NB4 (cell line): ENCODE results near the gene SUCLG2.

Experiments used
- POLR2A ChIP-seq: IDR thresholded peaks from 2 replicates; pipeline ENCODE4 v1.6.1; 2011; ENCODE audit warnings: mild to moderate bottlenecking; ENCODE audit not compliant: insufficient read length; ENCODE audit errors: extremely low read depth
- TF ChIP-seq, protein P1 (sequence below): IDR thresholded peaks from one replicate; pipeline ENCODE4 v1.5.1; 2012; ENCODE audit warnings: low read depth, low read length
- TF ChIP-seq, protein P2 (sequence below): IDR thresholded peaks from 2 replicates; pipeline ENCODE4 v1.6.1; 2011; ENCODE audit warnings: low read depth, low read length

DNA sequence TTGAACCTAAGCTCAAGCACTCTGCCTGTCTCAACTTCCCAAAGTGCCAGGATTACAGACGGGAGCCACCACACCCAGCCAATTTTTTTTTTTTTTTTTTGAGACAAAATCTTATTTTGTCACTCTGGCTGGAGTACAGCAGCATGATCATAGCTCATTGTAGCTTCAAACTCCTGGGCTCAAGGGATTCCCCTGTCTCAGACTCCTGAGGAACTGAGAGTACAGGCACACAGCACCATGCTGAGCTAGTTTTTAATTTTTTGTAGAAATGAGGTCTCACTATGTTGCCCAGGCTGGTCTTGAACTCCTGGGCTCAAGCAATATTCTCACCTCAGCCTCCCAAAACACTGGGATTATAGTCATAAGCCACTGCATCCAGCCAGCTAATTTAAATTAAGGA is 36.8 kb upstream of the SUCLG2 start:
- TF ChIP-seq, protein P1, sequence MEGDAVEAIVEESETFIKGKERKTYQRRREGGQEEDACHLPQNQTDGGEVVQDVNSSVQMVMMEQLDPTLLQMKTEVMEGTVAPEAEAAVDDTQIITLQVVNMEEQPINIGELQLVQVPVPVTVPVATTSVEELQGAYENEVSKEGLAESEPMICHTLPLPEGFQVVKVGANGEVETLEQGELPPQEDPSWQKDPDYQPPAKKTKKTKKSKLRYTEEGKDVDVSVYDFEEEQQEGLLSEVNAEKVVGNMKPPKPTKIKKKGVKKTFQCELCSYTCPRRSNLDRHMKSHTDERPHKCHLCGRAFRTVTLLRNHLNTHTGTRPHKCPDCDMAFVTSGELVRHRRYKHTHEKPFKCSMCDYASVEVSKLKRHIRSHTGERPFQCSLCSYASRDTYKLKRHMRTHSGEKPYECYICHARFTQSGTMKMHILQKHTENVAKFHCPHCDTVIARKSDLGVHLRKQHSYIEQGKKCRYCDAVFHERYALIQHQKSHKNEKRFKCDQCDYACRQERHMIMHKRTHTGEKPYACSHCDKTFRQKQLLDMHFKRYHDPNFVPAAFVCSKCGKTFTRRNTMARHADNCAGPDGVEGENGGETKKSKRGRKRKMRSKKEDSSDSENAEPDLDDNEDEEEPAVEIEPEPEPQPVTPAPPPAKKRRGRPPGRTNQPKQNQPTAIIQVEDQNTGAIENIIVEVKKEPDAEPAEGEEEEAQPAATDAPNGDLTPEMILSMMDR, result no peak
- no peak for TF ChIP-seq POLR2A
- TF ChIP-seq, protein P2, sequence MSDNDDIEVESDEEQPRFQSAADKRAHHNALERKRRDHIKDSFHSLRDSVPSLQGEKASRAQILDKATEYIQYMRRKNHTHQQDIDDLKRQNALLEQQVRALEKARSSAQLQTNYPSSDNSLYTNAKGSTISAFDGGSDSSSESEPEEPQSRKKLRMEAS, result no peak
